Measurements from ENCODE around the gene SLC25A10.

DNA sequence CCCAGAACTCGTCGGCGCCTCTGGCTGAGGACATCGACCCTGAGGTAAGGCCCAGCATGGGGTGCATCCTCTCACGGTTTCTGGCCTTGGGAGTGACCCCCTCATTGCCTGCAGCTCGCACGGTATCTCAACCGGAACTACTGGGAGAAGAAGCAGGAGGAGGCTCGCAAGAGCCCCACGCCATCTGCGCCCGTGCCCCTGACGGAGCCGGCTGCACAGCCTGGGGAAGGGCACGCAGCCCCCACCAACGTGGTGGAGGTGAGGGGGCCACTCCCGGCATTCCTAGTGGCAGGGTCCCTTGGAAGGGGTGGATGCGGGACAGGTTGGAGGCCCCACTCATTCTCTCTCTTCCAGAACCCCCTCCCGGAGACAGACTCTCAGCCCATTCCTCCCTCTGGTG lies 17.3 kb upstream of the SLC25A10 start:
- TF ChIP-seq CTCF (IDR thresholded peaks at IDR 0.05; ENCODE audit: poor library complexity, severe bottlenecking), result no peak
- no peak for TF ChIP-seq MXI1 (conservative IDR thresholded peaks at IDR 0.05; ENCODE audit: poor library complexity, severe bottlenecking)
- no peak for TF ChIP-seq RAD21 (conservative IDR thresholded peaks at IDR 0.05)
- TF ChIP-seq POLR2AphosphoS5 (IDR thresholded peaks at IDR 0.05), result no peak
- TF ChIP-seq EP300 (conservative IDR thresholded peaks at IDR 0.05; ENCODE audit: poor library complexity, severe bottlenecking), result no peak
- TF ChIP-seq EZH2 (IDR thresholded peaks at IDR 0.05; ENCODE audit: borderline replicate concordance, insufficient read depth, low read length, poor library complexity, severe bottlenecking), result no peak
- TF ChIP-seq TAF1 (IDR thresholded peaks at IDR 0.05; ENCODE audit: low read depth), result no peak
- TF ChIP-seq REST (IDR thresholded peaks at IDR 0.05; ENCODE audit: borderline replicate concordance), result no peak

All from neural cell (in vitro differentiated cells).